GM21737 (cell line): ENCODE data around the gene QRFPR.
"Not testable (repeated sequence)": the region's sequence is repeated elsewhere in the genome, so short reads cannot be mapped to it uniquely, and the experiment has no call there.

Source experiments
- ATAC-seq: cut with Tn5 transposase; IDR thresholded peaks from one replicate; pipeline ENCODE4 v1.9.1; 2021; ENCODE audit warnings: mild to moderate bottlenecking, moderate library complexity; ENCODE audit not compliant: unreplicated experiment

QRFPR gene

DNA sequence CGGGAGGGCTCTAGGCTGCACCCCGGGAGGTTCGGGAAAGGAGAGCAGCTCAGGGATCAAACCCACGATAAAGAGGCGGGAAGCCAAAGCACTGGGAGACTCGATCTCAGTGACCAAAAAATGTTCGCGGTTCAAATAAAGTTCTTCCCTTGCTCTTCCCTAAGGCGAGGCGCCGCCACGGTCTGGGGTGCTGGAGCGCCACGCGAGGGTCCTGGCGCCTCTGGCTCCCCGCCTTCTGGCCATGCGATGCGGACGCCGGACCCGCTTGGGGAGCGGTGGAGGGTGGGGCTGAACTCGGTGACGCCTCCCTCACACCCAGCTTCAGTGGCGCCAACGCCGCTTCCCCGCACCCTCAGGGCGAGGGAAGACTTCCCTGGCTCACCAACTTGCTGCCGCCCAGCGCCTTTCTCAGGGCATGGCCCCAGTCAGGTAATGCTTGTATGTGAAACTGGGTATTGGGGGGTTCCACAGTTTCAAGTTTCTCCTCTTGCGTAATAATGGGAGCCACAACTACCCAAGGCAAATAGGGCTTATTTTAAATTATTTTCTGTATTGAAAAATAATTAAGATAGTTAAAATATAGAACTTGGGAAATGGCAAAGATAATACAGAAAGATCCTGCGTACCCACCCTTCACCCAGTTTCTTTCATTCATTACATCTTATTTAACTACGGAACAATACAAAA is at the start of gene QRFPR:
TSS of gene QRFPR (minus strand) at position 243 of the 687 bp plus-strand sequence. CDS start 371 bp downstream, outside the sequence.
- no peak for ATAC-seq

DNA sequence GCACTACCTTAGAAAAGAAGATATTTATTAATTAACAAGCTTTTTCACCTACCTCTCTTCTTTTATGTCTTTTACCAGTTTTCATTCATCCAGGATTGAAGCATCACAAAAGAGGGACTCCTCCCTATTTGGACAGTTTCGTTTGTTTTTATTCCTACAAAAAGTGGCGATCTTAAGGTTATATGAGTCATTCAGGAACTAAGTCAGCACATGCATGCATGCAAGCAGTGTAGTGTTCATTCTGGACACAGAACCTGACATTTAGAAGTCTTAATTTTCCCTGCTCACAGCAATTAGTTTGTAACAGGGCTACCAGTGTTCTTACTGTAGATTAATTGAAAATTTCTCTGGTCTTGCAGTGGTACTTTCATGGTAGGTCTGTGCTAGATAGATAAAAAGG is 47.9 kb upstream of the QRFPR start:
- ATAC-seq: no peak

DNA sequence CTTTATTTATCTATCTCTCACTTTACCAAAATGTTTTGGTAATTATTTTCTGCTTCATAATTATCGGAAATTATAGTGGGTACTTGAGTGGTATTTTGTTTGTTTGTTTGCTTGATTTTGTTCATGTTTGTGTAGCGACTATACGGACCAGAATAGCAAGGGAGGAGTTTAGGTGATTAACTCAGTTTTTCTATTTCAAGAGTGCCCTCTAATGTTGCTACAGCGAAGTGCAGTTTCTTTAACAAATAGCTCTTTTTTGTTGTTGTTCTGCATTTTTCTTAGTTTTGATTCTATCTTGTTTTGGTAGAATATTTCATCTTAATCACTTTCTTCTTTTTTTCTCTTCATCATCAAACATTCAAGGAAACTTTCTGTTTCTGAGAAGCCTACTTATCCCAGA is 40.8 kb upstream of the QRFPR start:
- no peak for ATAC-seq

DNA sequence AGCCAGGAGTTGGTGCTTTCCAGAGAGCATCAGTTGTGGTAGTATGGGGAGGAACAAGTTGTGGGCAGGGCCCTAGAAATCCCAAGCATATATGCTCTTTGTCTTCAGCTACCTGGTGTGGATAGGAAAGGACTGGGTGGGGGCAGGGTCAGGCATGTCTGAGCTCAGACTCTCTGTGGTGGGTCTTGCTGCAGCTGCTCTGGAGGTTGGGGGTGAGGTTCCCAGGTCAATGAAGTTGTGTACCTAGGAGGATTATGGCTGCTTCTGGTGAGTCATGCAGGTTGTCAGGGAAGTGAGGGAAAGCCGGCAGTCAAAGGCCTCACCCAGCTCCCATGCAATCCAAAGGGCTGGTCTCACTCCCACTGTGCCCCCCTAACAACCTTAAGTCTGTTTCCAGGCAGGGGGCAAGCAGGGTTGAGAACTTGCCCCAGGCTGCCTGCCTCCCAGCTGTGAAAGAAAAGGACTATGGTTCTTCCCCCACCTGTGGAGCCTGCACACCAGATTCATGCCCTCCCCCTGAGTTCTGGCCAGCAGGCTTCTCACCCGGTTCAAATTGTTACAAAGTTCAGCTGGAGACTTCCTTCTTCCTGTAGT is 30.4 kb upstream of the QRFPR start:
- no peak for ATAC-seq

DNA sequence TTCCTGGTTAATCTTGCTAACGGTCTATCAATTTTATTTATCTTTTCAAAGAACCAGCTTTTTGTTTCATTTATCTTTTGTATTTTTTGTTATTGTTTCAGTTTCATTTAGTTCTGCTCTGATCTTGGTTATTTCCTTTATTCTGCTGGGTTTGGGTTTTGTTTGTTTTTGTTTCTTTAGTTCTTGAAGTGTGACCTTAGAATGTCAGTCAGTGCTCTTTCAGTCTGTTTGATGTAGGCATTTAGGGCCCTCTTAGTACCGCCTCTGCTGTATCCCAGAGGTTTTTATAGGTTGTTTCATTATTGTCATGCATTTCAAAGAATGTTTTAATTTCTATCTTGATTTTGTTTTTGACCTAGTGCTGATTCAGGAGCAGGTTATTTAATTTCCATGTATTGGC is 27.7 kb upstream of the QRFPR start:
- ATAC-seq: not testable (repeated sequence)

DNA sequence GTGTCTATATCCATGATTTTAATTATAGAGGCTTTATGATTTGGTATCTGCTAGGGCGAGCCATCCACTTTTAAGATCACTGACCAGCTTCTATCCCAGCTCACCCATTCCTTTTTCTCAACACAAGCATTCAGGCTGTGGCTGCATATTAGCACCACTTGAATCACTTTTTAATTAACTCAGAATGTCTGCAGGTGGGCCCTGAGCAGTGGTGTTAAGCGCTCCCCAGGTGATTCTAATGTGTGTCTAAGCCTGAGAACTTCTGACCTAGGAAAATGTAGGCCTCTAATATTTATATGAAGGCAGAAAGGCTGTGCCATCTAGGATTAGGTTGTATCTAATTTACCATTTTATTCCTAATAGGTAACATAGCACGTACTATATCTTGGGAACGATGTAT is 19.8 kb upstream of the QRFPR start:
- no peak for ATAC-seq

DNA sequence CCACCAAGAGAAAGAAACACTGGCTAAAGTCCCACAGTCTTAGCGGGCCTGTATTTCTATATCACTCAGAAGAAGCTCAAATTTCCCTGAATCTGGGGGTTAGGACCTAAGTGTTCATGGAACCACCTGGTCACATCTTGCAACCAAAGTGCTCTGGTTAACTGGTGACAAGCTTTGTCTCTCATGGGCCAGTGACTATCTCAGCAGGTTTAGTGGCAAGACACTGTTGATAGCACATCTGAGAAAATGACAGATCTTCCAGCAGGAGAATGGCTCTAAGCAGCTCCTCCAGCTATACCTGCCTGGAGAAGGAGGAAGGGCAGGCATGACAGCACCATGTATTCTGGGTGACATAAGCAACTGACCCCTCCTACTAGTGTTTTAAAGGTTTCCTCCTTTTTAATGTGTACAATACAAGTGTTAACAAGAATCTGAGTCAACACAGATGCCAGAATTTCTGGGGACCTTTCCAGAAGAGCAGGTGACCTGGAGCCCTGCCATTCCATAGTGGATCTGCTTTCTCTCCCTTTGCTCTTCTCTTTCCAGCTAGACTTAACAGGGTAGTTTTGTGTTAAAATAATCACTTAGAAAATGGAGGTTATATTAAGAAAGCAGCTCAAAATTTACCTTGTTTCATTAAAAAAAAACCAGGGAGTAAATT is 17.3 kb upstream of the QRFPR start:
- ATAC-seq: no peak

DNA sequence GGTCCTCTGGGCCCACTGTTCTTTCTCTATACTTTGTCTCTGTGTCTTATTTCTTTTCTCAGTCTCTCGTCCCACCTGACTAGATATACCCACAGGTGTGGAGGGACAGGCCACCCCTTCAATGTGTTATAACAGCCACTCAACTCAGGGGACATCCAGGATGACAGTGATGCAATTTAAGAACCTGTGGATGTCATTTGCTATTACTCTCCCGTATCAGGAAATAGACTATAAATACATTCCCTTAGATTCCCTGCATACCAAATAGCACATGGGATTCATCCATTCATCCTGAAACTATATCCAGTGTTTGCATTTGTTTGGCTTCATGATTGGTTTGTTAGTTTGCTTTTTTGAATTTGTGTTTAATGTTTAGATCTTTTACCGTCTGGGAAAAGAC is 16.6 kb upstream of the QRFPR start:
- ATAC-seq: no peak

DNA sequence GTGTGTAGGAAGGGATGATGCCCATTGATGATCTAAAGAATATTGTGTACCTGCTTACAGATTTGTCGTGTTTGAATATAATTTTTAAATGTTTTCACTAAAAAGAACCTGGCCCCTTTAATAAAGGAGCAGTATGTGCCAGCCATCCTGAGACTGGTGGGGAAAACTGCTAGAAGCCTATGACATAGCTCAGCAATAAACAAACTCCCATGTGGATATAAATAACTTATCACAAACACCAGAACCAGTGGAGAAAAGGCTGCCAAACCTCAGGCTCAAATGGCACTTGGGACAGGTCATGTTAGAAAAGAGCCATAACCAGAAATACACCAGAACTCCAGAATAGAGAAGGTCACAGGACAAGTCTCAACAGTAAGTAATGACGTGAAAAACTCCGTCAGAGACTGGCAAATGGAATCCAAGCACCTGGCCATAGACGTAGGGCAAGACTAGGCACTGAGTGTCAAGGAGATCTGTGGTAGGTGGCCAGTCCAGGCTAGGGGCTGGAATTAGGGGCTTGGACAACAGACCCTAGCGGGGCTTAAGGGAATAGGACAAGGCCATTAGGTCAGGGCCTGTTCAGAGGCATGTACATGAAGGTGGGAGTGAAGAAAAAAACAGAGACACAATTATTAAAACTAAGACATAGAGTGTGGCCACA is 11.7 kb upstream of the QRFPR start:
- ATAC-seq: no peak

DNA sequence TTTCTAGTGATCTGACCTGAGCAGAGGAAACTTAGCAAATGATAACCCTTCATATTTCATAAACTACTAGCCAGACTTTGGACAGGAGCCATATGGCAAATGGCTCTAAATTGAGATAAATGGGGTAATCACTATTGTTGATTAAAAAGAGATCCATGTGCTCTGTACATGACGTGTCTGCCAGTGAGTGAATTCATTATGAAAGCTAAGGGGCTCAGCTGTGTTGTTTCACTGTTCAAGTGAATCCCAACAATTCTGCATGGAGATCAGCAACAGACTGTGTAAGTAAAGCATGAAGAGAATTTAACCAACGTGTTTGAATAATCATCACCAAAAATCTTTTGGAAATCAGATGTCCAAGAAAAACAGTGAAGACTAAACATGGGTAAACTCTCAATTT is 9.5 kb upstream of the QRFPR start:
- no peak for ATAC-seq

DNA sequence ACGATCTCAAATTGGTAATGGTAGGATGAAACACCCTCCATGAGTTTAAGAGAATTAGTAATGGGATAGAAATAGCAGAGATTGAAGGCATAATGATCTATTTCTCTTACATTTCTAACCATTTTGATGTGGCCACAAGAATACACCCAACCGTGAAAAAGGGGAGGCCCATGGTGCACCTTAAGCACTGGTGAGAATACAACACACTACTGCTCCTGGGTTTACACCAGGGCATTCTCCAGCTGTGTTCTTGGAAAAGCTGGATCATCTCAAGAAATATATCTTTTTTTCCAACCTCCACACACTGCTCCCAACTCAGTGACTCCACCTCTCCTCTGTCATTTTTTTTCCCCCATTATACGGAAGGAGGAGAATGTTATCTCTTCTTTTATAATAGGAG is 1.5 kb downstream of the QRFPR start:
- no peak for ATAC-seq

DNA sequence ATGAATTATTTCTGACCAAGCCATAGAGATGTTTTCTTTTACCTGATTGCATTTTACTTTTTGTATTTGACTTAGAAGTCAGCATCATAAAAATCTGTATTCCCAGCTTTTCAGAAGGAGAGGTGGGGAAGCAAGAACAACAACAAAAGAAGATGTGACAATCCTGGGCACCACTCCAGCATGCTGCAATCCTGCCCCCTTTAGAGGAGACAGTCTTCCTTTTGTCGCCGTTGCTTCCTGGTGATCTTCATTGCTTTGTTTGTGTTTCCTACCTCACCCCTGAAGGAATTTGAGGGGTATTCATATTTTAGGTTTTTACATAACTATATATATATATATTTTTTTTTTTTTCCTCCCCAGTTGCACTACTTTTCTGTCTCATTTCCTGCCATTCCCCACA is 3.7 kb downstream of the QRFPR start:
- ATAC-seq: no peak

DNA sequence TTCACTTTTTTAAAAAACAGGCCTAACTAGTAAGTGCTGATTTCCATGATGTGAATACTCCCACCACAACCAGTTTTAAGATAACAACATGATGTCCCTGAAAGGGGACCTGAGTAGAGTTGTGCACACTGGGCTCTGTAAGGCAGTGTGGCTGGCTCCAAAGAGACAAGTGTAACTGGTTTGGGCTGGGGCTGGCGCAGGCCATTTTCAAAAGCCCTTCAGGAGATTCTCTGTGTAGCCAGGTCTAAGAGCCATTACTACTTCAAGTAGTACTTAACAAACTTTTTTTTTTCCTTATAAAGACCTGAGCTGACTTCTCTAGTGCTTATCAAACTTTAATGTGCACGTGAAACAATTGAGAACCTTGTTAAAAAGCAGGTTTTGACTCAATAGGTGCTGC is 4.3 kb downstream of the QRFPR start:
- ATAC-seq: no peak

DNA sequence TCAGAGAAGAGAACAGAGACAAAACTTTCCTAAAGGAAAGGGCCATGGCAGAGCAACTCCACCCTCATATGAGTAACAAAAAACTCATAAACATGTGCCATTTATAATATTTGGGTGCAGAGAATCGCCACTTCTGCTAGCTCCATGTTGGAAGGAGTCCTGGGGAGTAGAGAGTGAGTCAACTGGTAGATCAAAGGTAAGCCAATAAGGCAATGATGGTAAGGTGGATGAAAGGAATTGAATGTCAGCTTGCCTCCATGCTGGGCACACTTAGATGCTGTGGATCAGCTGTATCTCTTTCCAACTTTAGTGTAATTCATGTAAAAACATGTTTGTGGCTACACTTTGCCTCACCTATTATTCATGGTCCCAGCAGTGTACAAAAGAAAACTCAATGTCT is 4.7 kb downstream of the QRFPR start:
- no peak for ATAC-seq

DNA sequence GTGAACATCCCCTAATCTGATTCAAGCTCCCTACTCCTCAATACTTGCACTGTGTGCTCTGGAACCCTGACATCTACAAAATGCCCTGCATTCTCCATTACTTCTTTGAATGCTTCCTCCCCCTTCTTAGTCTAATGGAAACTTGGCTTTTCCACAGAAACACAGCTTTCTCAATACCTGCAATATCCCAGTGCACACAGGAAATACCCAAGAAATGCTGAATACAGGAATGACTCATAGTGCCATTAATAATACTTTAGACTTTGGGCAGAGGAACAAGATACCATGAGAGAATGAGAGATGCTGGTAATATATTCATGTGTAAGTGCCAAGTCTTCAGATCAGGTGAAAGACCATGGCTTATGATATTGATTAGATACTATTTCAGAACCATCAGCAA is 5.6 kb downstream of the QRFPR start:
- ATAC-seq: no peak

DNA sequence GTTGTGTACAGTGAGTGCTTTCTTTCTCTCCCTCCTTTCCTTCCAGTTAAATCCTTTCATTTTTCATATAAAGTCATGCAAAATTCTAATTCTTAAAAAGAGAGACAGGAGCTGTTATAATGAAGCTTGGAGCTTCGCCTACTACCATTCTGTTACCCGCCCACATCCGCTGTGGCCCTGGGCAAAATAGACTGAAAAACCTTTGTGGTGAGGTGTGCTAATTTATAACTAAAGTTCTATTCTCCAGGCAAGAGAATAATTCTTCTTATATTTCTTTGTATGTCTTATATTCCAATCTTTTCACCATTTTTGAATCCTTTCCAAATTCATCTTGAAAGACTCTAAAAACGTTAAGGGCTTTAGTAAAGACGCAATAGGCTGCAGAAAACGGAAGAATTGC is 7.0 kb downstream of the QRFPR start:
- no peak for ATAC-seq

DNA sequence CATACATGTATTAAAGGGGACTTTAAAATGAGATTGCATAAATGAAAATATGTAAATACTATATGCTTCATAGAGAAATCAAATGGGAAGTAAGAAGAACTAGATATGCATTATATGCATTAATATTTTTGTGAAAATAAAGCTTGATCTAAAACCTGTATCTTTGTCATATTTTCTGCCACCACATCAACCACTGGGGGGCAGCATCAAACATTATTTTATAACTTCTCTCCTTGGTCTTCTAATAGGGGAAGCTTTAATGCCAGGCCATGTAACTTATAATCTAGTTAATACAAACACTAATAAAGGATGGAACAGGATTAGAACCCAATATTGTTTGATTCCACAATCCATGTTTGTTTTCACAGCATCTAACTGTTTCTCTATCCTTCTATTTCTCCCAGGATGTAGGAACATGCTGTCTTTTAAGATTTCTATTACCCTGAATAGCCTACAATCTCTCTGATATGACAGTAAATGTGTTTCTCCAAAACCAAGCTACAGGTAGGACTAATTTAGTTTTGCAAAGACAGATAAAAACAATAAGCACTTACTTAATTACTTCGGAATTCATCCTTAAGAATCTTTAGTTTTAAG is 10.0 kb downstream of the QRFPR start:
- ATAC-seq: no peak

DNA sequence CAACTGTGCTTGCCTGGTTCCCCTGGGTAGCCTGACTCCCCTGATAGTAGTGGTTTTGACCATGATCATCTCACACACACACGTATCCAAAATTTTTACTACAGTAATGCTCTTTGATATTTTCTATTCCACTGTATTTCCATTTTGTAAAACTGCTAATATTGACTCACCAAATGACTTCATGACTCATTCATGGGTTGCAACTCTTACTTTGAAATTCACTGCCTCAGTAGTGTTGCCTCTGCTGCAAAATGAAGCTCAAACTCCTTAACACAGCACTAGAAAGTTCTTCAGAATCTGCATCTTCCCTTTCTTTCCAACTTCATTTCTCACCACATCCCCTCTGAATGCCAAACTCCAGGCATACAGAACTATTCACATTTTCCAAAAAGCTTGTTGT is 20.3 kb downstream of the QRFPR start:
- ATAC-seq: no peak

DNA sequence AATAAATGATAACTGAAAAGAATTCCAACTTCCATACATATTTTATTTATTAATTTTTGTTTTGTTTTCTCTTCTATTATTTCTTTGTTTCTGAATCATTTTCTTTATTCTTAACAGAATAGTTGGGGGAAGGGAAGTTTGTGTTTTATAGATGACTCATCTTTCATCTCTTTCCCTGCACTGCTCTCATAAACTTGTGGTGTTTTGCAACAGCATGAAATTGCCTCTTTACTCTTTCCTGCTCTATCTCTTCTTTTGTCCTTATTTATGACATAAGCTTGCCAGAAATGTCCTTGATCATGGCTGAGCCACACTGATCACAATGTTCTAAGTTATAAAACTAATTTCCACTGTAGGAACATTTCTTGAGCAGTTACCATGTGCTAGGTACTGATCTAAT is 22.3 kb downstream of the QRFPR start:
- no peak for ATAC-seq

DNA sequence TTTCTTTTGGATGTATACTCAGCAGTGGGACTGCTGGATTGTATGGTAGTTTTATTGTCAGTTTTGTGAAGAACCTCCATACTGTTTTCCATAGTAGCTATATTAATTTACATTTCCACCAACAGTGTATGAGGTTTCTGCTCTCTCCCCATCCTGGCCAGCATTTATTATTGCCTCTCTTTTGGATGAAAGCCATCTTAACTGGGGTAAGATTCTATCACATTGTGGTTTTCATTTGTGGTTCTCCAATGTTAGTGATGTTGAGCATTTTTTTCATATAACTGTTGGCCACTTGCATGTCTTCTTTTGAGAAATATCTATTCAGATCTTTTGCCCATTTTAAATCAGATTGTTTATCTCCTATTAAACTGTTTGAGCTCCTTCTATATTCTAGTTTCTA is 27.6 kb downstream of the QRFPR start:
- no peak for ATAC-seq

DNA sequence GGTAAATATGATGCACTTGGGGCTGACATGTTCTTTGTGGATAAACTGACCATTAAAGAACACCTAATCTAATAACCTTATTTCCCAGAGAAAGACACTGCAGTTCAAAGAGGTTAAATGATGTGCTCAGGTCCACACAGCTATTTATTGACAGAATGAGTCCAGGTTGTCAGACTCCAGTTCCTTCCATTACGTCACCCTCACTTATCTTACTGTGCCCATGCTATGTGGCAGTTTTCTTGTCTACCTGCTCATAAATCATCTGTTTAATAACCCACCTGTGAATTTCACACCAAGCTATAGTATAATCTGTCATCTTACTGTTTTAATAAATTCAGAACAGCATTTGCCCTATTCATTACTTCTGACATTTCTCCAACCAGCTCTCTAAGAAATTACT is 36.7 kb downstream of the QRFPR start:
- ATAC-seq: no peak

DNA sequence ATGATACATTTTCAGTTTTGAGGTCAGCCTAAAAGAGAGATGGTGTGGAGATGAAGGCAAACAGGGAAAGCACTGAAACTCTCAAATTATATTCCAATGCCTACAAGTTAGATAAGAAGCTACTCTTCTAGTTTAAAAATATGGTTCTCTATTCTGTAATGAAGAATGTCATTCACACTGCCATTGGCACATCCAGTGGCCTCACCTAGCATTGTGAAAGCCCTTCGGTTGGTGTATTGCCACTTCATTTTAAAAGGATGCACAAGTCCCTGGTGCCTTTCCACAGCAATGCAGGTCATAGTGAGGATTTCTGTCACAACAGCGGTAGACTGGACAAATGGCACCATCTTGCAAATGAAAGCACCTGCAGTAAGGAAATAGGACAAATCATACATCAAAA is 40.6 kb downstream of the QRFPR start:
- no peak for ATAC-seq
